ENCODE data around the gene ADAM12. TPM values are rescaled to one million over a fixed set of nuclear protein-coding genes. Genes with fewer than 3 reads are reported as not detected.
A peak's percentile ranks its signal among the peaks of the same experiment; 100 is the strongest.

Gene ADAM12
- 1 to 10 TPM; 6.7 to 7.9 TPM for total RNA-seq
- long read RNA-seq = 0 reads

DNA sequence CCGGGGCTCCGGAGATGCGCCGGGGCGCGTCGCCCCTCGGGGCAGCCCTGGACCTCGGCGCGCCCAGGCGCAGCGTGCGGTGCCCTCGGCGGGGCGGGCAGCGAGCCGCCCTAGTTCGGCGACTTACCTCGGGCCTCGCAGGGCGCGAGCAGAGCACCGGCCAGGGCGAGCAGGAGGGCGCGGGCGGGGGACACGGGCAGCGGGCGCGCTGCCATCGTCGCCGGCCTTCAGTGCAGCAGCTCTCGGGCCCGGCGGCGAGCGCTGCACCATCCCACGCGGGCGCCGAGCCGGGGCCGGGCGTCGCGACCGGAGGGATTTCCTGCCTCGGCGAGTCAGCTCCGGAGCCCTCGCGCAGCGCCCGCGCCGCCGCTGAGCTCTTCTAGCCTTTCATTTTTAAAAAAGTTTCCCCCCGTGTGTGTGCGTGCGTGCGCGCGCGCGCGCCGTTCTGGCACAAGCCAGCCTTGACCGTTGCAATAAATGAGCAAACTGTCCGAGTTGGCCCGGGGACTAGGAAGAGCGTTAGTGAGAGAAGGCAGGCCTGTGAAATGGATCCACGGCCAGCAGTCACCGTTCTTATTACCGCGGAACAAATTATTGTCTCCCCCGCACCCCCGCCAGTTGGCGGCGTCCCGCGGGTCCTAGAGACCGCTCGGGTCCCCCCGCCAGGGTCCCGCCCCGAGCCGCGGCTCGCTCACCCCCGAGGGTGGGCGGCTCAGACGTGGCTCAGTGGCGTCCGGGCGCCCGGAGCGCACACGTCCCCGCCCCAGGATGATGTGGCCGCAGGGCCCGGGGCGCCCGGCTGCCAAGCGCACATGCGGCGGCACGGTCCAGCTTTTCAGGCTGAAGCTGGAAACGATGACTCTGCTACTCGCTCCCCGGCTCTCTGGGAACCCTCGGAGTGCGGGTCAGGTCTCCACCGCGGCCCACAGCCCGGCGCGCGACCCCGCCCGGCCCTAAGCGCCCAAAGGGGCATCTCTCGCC is at the start of gene ADAM12:
ADAM12 (minus strand) TSS at position 547 of the 981 bp plus-strand sequence; CDS start at position 215, 332 bp downstream.
- DNase-seq (peak; percentile 59), ATAC-seq (peak; percentile 66 to 73)
- intact Hi-C loops (cut with DNase I) = loop anchor here (5.0 to 10.0 kb wide), 3 partner anchors 117 to 406 kb away; no protein-coding TSS in a partner anchor

DNA sequence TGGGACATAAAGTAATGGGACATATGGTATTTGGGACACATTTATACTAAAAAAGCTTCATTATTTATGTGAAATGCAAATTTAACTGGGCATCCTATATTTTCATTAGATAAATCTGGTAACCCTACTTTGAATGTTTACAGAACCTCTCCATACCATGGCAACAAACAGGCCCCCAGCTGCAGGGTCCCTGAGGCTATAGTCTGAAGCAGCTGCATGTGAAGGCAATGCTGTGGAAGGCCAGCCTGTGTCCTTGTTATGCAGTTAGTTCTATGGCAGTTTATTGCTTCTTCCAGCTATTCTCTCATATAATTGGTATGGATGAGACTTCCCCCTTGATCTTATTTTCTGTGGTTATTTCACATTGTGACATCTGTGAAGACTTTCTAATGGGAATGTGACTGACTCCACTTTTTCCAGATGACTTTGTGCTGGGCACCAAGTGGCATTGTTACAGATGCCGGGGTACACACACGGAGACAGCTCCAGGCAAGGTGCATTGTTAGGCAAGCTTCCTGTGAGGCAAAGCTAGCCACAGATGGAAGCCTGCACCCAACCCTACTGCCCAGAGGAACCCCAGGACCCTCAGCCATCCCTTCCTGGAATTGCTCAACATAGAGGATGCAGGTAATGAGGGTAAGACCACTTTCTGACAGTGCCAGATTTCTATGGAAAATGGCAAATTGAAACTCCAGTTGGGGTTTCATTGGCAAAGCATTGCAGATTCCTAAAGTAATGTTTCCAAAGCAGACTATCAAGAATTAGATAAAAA is 49.5 kb upstream of the ADAM12 start:
- no peak for DNase-seq
- ATAC-seq = no peak
- intact Hi-C loops (cut with DNase I) = no loop called here

DNA sequence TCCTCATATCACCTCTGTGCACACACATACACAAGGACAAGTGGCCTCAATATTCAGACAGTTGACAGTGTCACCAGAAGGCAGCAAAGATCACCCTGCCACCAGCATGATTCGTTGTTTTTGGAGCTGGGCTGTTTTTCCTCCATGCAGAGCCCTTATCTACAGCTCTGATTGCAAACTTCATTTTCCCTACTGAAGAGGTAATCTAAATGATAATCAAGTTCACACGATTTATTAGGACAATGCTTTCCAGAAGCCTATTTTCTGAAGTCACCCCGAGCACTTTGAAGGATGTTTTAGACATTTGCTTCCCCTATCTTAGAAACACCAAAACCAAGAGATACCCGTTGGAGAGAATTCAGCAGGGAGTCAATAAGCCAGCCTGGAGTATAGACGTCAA is 46.0 kb upstream of the ADAM12 start:
- ATAC-seq (no peak), DNase-seq (no peak)
- intact Hi-C loops (cut with DNase I) = no loop called here

DNA sequence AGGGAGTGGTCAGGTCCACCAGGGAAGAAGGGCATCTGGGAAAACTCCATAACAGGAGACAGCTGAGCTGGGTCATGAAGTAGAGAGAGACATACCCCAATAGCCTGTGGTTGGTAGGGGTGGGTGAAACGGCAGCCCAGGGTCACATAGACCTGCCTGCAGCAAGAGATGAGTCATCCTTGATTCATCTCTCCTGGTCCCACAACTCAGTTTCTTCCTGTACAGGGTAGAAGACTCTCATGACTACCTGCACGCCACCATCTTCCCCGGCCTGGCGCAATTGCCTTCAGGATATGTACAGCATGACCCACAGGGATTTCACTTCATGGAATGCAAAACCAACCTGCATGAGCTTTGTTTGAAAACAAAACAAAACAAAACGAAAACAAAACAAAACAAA is 45.1 kb upstream of the ADAM12 start:
- no peak for ATAC-seq

GRCh38 chr10:126432507-126432906 is 44.2 kb upstream of the ADAM12 start:
- intact Hi-C loops (cut with DNase I) = no loop called here
- ATAC-seq (no peak), DNase-seq (no peak)

More for the DNA sequence above, 45.1 kb upstream of the ADAM12 start:
- no peak for DNase-seq
- intact Hi-C loops (cut with DNase I) = no loop called here

DNA sequence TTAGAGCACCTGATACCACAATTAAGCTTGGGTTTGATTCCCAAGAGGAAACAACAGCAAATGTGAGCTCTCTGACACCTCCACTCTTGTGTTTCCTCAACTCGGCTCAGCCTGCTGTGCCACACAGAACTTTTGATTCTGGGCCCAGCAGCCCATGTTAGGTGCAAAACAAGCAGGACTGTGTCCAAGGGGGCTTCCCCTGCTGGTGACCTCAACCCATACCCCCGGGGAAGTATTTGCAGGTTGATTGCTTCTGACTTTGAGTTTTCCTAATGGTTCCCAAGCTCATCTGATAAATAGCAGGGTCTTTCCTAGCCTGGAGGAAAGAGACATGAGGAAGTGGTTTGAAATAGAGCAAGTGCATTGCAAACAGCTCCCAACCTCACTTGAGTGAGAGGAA is 43.5 kb upstream of the ADAM12 start:
- intact Hi-C loops (cut with DNase I) = no loop called here
- no peak for DNase-seq
- no peak for ATAC-seq

DNA sequence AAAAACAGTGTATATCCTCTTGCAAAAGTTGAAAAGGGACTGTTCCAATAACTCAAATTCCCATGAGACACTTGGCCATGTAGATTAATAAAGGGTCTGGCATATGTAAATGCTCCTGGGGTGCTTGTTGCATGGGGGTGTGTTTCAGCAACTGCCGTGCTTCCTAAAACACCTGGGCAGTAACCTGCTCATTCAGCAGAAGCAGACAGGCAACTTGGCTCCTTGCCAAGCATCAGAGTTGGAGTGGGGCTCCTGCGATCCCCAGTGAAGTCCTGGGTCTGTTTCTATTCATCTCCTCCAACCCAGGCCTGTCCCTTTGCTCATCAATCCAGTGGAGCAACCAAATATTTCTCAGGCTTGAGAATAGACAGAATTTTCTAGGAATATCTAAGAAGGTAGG is 42.2 kb upstream of the ADAM12 start:
- DNase-seq = no peak
- intact Hi-C loops (cut with DNase I) = no loop called here
- ATAC-seq = no peak

- ATAC-seq (no peak), DNase-seq (no peak)
- intact Hi-C loops (cut with DNase I) = no loop called here
Measured at GRCh38 chr10:126429275-126429674, 41.0 kb upstream of the ADAM12 start.

GRCh38 chr10:126425489-126426065 is 37.3 kb upstream of the ADAM12 start:
- intact Hi-C loops (cut with DNase I) = no loop called here
- ATAC-seq = no peak
- no peak for DNase-seq

DNA sequence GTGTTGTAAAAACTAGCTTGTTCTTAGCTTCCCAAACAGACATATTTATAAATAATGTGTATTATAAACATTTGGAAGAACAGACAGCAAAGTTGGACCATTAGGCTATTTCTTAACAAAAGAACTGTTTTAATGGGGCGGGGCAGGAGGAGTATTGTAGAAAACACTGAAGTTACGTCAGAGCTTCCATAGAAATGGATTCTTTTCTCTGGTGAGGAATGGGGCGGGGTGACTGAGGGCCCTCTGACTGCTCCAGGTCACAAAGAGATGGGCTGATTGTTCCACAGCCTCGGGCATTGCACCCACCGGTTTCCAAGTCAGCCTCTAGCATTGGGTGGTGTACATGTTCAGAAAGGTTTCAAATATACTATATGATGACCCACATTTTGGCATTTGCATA is 36.8 kb upstream of the ADAM12 start:
- no peak for DNase-seq

DNA sequence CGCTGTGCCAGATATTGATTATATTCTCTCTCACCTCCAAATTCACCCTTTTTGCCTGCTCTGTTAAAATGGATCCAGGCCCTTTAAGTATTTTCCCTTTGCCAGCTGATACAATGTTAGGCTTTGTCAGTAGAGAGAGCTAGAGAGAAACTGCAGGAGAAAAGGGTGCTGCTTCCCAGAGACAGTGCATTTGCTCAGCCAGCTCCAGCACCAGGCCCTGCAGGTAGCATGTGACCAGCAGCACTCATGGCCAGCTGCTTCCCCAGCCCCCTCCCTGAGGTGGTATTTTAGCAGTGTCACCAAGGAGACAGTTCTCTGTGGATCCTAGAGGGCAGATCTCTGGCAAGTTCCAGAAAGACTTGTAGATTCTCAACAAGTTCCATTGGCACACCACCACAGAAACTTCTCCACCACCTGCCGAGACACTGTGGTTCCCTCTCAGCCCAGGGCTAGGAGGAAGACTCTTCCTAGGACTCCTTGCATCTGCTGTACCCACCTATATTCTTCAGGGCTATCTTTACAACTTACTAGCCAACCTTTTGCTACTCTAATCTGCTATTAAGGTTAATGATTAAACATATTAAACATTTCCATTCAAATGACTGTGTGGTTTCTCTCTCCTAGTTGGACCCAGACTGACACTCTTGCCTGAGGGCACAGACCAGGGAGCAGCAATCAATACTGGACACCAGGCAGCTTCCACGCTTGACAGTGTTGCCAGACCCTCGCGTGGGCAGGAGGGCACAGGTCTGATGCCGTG is 35.6 kb upstream of the ADAM12 start:
- ATAC-seq = no peak
- no peak for DNase-seq
- intact Hi-C loops (cut with DNase I) = no loop called here

More for the DNA sequence above, 36.8 kb upstream of the ADAM12 start:
- intact Hi-C loops (cut with DNase I) = no loop called here
- ATAC-seq = no peak

- DNase-seq (no peak), ATAC-seq (no peak)
- intact Hi-C loops (cut with DNase I) = no loop called here
Measured at GRCh38 chr10:126422567-126422966, 34.3 kb upstream of the ADAM12 start.

DNA sequence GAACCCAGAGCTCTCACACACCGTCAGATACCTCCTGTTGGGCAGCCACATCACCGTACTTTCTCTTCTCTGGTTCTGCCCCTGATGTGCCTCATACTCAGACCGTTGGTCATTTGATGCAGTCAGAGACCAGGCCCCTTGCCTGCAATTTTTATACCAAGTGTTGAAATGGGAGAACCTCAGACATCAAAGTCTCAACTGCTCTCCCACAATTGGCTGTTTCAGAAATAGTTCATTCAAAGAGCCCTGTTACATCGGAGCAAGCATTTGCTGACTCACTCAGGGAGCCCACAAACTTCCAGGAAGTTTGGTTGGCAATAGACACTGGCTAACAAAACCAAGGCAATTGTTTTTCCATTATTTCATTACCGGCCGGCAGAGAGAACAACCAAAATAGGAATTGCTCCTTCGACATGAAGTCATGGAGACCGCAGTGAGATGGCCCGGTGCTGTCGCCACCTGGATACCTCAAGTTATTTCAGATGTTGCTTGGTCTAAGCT is 33.5 kb upstream of the ADAM12 start:
- ATAC-seq = peak; percentile 46 to 50
- intact Hi-C loops (cut with DNase I) = no loop called here
- DNase-seq = peak; percentile 21

DNA sequence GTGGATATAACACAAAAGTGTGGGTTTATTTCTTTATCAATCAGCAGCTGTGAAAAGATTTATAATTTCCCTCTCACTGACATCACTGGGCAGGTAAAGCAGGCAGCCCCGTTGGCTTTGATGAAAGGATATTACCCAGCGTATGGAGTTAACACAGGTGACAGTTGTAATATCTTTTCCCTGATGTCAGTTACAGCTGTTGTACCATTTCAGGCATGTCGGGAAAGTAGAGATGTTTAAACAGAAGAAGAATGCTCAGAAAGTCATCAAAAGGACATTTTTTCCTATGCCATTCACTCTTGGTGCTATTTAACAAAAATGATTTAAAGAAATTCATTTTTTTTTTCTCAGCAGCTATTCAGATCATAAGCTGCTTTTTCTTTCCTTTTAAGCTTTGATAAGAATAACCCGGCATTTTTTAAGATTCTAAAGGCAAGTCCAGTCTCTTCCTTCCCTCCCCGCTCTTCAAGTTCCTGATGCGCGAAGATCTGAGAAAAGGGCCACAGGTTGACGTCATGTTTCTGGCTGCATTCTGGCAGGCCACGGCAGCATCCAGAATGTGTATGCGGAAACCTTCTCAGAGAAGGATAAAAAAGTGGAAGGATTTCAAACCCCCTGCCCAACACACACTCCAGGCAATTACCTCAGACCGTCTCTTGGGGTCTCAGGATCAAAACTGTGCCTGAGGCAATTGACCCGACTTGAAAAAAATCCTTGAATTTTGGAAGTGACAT is 32.5 kb upstream of the ADAM12 start:
- DNase-seq (no peak), ATAC-seq (no peak)
- intact Hi-C loops (cut with DNase I) = no loop called here

DNA sequence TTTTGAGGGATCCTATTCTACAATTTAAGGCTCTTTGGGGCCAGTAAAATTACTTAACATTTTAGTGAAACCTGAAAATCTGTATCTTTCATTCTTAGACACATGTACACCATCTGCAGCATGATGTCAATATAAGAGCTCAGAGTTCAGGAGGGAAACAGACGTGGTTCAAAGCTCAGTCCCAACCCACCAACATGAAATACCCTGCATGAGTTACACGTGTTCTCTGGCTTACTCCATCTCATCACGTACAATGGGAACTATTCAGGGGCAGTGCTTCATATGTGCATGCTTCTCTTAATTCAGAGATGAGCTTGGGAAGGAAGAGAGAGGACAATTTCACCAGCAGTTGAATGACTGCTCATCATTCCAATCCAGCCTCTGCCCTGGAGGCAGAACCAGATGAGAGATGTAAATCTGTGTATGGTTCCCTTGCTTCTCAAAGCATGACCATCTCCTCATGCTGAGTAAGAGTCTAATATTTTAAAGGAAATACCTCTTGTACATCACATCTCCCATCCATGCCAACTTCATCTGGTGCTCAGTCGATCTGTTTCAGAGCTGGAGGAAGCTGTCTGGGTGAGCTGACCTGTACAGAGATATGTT is 29.0 kb upstream of the ADAM12 start:
- no peak for ATAC-seq
- intact Hi-C loops (cut with DNase I) = no loop called here
- no peak for DNase-seq

DNA sequence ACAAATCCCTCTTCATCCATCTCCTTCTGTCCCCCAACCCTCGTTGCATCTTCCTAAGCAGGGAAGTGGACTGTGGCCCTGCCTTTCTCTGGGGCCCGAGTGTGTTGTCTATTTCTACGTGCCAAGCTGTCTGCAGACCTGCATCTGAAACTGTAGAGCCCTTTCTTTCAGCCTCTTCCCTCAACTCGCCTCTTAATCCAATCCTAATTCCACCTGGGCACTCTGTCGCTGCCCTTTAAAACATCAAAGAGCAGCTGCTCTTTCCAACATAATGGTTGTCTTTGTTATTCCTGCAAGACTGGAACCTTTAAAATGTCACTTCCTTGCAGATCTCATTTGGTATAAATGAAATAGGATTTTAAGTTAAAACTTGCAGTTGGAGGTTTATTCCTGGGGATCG is 21.5 kb upstream of the ADAM12 start:
- DNase-seq = no peak
- intact Hi-C loops (cut with DNase I) = no loop called here

GRCh38 chr10:126408953-126409641 is 20.8 kb upstream of the ADAM12 start:
- intact Hi-C loops (cut with DNase I) = no loop called here
- DNase-seq (no peak), ATAC-seq (no peak)

More for the DNA sequence above, 21.5 kb upstream of the ADAM12 start:
- ATAC-seq = no peak
